ENCODE results near the gene ABTB1. TPM values are rescaled to one million over a fixed set of nuclear protein-coding genes. Genes with fewer than 3 reads are reported as not detected.

Gene ABTB1
- total and polyA plus RNA-seq, 2 donors (not counting 1 experiment from before 2014, with no cell fraction given), result 11.8 to 15.5 TPM

GRCh38 chr3:127640042-127640355 is 32.8 kb upstream of the ABTB1 start:
- no peaks in the 10 kb centered on the region for H3K9me3 ChIP-seq (ENCODE audit: control insufficient read depth, insufficient read depth, low read depth, low read length)
- no peak for TF ChIP-seq CTCF (conservative IDR thresholded peaks at IDR 0.05 in 1 of 2, IDR thresholded peaks at IDR 0.05 in 1 of 2; ENCODE audit: low read depth in 1 of 2, low read length in 2 of 2)
- TF ChIP-seq EZH2 (IDR thresholded peaks at IDR 0.05; ENCODE audit: low read length, missing control alignments), result no peak
- no peaks in the 10 kb centered on the region for H3K79me2 ChIP-seq (ENCODE audit: control insufficient read depth, insufficient read depth, low read length)
- no peak overlapping the region for H3K27ac ChIP-seq (ENCODE audit: insufficient read depth, low read length)
- no peaks in the 10 kb centered on the region for H3K36me3 ChIP-seq (ENCODE audit: control insufficient read depth, insufficient read depth, low read length)
- no peaks in the 10 kb centered on the region for H4K20me1 ChIP-seq (ENCODE audit: control insufficient read depth, extremely low read depth, insufficient read depth, low read length)
- H3K4me2 ChIP-seq (ENCODE audit: extremely low read depth, insufficient read depth, low read length), result no peak overlapping the region
- H3K4me1 ChIP-seq (ENCODE audit: control insufficient read depth, extremely low read depth, insufficient read depth, low read length), result no peaks in the 10 kb centered on the region
- H2AFZ ChIP-seq (ENCODE audit: low read length), result no peak overlapping the region
- no peak for DNase-seq (ENCODE audit: low read depth in 2 of 2)
- H3K9ac ChIP-seq (ENCODE audit: insufficient read depth, low read length), result no peak overlapping the region
- H3K27me3 ChIP-seq (ENCODE audit: control insufficient read depth, insufficient read depth, low read length), result peaks cover 5% of the 10 kb centered on the region
- H3K4me3 ChIP-seq (replicated peaks in 1 of 4; ENCODE audit: control extremely low read depth in 1 of 4, insufficient read depth in 1 of 4, low read depth in 3 of 4, low read length in 4 of 4), result no peak overlapping the region

- Histone ChIP-seq H3K79me2 (ENCODE audit: control insufficient read depth, insufficient read depth, low read length) (no peaks in the 10 kb centered on the region), H4K20me1 (ENCODE audit: control insufficient read depth, extremely low read depth, insufficient read depth, low read length) (no peaks in the 10 kb centered on the region), H3K4me1 (ENCODE audit: control insufficient read depth, extremely low read depth, insufficient read depth, low read length) (no peaks in the 10 kb centered on the region), H3K27me3 (ENCODE audit: control insufficient read depth, insufficient read depth, low read length) (peaks cover 5% of the 10 kb centered on the region), H3K27ac (ENCODE audit: insufficient read depth, low read length) (no peak overlapping the region), H2AFZ (ENCODE audit: low read length) (no peak overlapping the region), H3K36me3 (ENCODE audit: control insufficient read depth, insufficient read depth, low read length) (no peaks in the 10 kb centered on the region), H3K9me3 (ENCODE audit: control insufficient read depth, insufficient read depth, low read depth, low read length) (no peaks in the 10 kb centered on the region), H3K4me3 (replicated peaks in 1 of 4; ENCODE audit: control extremely low read depth in 1 of 4, insufficient read depth in 1 of 4, low read depth in 3 of 4, low read length in 4 of 4) (no peak overlapping the region), H3K9ac (ENCODE audit: insufficient read depth, low read length) (no peak overlapping the region), H3K4me2 (ENCODE audit: extremely low read depth, insufficient read depth, low read length) (no peak overlapping the region)
- DNase-seq (ENCODE audit: low read depth in 2 of 2), result no peak
- TF ChIP-seq EZH2 (IDR thresholded peaks at IDR 0.05; ENCODE audit: low read length, missing control alignments) (no peak), CTCF (conservative IDR thresholded peaks at IDR 0.05 in 1 of 2, IDR thresholded peaks at IDR 0.05 in 1 of 2; ENCODE audit: low read depth in 1 of 2, low read length in 2 of 2) (no peak)
These were observed 27.9 kb upstream of the ABTB1 start for GRCh38 chr3:127644641-127645370.

DNA sequence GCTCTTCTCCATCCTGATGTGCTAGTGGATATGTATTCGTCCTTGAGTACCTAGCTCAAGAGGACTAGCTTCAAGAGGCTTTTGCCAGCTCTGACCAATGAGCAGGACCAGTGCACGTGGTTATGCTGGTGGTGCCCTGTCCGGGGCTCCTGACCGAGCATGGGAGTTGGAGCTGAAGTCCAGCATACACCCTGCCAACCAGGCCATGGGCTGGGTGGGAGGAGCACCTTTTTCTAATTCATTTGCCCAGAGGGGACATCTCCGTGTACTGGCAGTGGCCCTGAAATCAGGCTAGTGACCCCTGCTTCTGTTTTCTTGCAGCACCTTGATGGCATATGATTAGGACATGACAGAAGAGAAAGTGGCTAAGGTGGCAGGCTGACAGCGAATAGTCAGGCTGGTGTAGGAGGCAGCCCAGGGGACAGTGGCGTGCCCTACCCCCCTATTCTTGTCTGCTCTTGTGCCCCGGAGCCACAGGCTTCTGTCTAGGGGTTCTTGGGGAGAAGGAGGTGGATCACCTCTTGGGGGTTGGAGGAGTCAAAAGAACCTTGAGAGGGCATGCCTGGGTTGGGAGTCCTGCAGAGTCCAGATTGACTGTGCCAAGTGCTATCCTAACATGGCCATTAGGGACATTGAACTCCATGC is 27.3 kb upstream of the ABTB1 start:
- H2AFZ ChIP-seq (ENCODE audit: low read length), result no peak overlapping the region

More for the DNA sequence above, 27.3 kb upstream of the ABTB1 start:
- Histone ChIP-seq H3K27ac (ENCODE audit: insufficient read depth, low read length) (no peak overlapping the region), H4K20me1 (ENCODE audit: control insufficient read depth, extremely low read depth, insufficient read depth, low read length) (no peaks in the 10 kb centered on the region), H3K9ac (ENCODE audit: insufficient read depth, low read length) (no peak overlapping the region), H3K4me3 (replicated peaks in 1 of 4; ENCODE audit: control extremely low read depth in 1 of 4, insufficient read depth in 1 of 4, low read depth in 3 of 4, low read length in 4 of 4) (no peak overlapping the region), H3K27me3 (ENCODE audit: control insufficient read depth, insufficient read depth, low read length) (peaks cover 5% of the 10 kb centered on the region), H3K4me2 (ENCODE audit: extremely low read depth, insufficient read depth, low read length) (no peak overlapping the region), H3K4me1 (ENCODE audit: control insufficient read depth, extremely low read depth, insufficient read depth, low read length) (no peaks in the 10 kb centered on the region), H3K36me3 (ENCODE audit: control insufficient read depth, insufficient read depth, low read length) (no peaks in the 10 kb centered on the region), H3K79me2 (ENCODE audit: control insufficient read depth, insufficient read depth, low read length) (no peaks in the 10 kb centered on the region), H3K9me3 (ENCODE audit: control insufficient read depth, insufficient read depth, low read depth, low read length) (no peaks in the 10 kb centered on the region)
- no peak for TF ChIP-seq CTCF (conservative IDR thresholded peaks at IDR 0.05 in 1 of 2, IDR thresholded peaks at IDR 0.05 in 1 of 2; ENCODE audit: low read depth in 1 of 2, low read length in 2 of 2)
- TF ChIP-seq EZH2 (IDR thresholded peaks at IDR 0.05; ENCODE audit: low read length, missing control alignments), result no peak
- DNase-seq (ENCODE audit: low read depth in 2 of 2), result no peak

Data from fibroblast of lung (primary cell).